ENCODE measurements around the gene GJB5.
"Not testable (repeated sequence)": the region's sequence is repeated elsewhere in the genome, so short reads cannot be mapped to it uniquely, and the experiment has no call there.

GJB5 gene

DNA sequence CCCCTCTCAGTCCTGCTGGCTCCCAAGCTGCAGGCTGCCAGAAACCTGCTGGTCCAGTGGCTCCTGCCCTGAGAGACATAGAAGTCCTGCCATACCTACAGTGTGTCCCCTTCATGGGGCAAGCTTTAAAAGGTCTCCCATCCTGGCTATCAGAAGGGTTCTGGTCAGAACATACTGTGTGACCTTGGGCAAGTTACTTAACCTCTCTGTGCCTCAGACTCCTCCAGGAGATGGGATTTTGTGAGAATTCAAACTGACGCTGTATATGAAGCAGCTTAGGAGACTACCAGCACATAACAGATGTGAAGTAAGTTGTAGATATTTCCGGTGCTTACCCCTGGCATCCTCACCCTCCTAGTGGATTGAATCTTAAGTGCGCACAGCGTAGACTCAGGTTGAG is 8.7 kb upstream of the GJB5 start:
- DNase-seq: no peak

- no peak for DNase-seq
Measured at GRCh38 chr1:34746785-34747637, 7.8 kb upstream of the GJB5 start.

DNA sequence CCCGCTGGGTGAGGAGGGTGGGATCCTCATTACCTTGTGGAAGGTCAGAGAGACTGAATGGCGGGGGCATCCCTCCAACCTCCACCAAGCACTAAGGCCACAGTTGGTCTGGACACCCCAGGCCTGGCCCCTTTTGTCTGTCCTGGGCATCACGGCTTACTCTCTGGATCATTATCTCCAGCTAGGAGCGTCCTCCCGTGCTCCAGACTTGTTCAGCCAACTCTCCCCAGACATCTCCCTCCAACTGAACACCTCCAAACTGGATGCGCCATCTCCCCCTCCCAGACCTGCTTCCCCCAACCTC is 7.3 kb upstream of the GJB5 start:
- DNase-seq: no peak

DNA sequence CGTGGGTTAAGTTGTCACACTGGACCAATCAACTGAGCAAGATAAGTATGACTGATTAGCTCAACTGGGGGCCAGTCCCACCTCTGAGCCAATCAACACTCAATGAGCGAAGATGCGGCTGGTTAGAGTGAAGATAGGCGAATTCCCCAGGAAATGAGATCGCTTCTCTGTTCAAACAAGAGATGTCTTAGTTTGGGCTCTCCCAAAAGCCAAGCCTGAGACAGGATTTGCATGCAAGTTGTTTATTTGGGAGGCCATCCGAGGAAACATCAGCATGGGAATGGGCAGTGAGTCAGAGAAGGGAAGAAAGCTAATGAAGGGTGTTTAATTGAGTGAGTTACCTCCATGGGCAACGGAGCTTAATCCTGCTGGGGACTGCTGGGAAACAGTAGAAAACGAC is 4.9 kb upstream of the GJB5 start:
- no peak for DNase-seq

DNA sequence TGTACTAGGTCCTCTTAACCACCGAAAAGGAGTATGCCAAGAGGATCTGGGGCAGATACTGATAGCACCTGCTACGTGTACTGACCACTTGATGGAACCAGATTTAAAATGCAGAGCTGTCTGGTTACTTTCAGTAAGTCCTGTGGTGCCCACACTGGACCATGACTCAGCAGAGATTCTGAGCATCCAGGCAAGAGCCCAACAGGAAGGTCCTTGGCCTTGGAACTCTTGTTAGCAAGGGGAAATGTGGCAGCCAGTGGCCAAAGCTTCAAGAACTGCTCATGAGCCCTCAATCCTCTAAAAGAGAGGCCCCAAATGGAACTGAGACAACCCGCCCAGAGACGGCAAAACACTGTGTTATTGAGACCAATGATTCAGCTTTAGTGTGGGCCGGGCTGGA is 4.2 kb upstream of the GJB5 start:
- DNase-seq: no peak

DNA sequence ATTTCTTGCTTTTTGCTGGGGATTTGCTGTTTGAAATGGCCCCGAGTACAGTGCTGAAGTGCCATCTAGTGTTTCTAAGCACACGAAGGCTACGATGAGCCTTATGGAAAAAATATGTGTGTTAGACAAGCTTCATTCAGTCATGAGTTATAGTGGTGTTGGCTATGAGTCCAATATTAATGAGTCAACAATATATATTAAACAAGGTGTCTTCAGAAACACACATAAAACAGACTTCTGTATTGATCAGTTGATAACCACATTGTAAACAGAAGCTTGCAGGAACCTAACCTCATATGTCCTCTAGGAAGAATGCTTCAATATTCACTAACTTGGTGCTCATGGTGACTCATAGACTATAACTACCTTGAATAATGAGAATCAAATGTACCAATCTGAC is 1.7 kb upstream of the GJB5 start:
- DNase-seq: no peak

GRCh38 chr1:34755961-34756360 is 1.1 kb downstream of the GJB5 start:
- DNase-seq: no peak

GRCh38 chr1:34757386-34757785 is 2.5 kb downstream of the GJB5 start:
- no peak for DNase-seq

DNA sequence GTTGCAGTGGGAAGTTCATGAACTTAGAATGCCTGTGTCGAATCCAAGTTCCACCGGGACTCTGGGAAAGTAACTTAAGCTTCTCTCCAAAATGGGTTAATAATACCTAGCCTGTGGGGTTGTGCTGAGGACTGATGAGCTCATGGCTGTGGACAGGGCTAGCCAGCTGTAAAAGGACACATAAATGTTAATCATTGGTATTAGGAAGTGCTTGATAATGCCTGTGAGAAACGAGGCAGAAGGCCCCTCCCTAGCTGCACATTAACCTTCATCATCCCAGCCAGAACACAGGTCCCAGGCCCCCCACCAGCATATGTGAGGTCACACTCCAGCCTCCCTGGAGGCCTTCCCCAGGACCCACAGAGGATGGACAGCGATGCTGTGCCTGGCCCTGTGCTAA is 3.9 kb downstream of the GJB5 start:
- no peak for DNase-seq

DNA sequence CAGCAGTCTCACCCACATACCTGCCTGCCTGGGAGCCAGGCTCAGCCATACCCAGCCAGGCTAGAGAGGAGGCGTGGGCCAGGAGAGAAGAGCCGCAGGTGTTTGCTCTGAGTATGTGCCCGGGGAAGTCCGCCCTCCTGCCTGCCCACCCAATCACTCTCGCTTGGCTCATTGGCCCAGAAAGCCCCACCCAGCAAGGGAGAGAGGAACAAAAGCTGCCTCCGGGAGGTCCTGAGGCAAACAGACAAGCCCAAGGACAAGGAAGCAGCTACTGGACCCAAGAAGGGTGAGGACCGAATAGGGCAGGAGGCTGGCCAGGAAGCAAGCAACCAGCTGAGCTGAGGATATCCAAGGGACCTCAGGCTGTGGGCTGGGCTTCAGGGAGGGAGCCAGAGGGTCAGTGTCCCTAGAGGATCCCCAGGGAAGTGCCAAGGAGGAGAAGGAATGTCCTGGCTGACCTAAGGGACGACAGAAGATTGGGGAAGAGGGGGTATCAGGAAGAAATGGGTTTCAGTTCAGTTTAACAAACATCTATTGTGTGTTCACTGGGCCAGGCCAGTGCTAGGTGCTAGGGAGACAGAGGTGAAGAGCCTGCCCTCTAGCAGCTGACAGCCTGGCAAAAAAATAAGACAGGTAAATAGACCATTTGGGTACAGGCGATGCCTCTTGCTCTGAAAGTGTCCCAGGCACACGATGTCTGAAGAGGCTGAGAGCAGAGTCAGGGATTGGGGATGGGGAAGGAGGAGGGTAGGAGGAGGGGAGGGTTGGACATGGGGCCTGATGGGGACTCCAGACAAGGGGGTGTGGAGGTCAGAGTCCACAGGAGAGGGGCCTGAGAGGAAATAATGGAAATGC is 4.9 kb downstream of the GJB5 start, which contains the start of gene GJB4:
Gene GJB4, plus strand, starts transcription at position 238 of the 855 bp plus-strand sequence. CDS start 1,515 bp downstream, outside the sequence.
- no peak for DNase-seq

DNA sequence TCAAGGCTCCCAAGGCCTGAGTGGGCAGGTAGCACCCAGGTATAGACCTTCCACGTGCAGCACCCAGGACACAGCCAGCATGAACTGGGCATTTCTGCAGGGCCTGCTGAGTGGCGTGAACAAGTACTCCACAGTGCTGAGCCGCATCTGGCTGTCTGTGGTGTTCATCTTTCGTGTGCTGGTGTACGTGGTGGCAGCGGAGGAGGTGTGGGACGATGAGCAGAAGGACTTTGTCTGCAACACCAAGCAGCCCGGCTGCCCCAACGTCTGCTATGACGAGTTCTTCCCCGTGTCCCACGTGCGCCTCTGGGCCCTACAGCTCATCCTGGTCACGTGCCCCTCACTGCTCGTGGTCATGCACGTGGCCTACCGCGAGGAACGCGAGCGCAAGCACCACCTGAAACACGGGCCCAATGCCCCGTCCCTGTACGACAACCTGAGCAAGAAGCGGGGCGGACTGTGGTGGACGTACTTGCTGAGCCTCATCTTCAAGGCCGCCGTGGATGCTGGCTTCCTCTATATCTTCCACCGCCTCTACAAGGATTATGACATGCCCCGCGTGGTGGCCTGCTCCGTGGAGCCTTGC is 6.4 kb downstream of the GJB5 start:
- DNase-seq: no peak

DNA sequence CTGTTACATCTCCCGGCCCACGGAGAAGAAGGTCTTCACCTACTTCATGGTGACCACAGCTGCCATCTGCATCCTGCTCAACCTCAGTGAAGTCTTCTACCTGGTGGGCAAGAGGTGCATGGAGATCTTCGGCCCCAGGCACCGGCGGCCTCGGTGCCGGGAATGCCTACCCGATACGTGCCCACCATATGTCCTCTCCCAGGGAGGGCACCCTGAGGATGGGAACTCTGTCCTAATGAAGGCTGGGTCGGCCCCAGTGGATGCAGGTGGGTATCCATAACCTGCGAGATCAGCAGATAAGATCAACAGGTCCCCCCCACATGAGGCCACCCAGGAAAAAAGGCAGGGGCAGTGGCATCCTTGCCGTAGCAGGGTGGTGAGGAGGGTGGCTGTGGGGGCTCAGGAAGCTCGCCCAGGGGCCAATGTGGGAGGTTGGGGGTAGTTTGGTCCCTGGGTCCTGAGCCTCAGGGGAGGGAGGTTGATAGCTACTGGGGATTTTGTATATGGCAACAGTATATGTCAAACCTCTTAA is 7.0 kb downstream of the GJB5 start:
- no peak for DNase-seq

- DNase-seq: no peak
Measured at GRCh38 chr1:34762474-34763141, 7.8 kb downstream of the GJB5 start.

- DNase-seq: no peak
Measured at GRCh38 chr1:34763142-34763781, 8.4 kb downstream of the GJB5 start.

GRCh38 chr1:34768856-34769255 is 14.0 kb downstream of the GJB5 start:
- no peak for DNase-seq

- no peak for DNase-seq
Measured at GRCh38 chr1:34770891-34771504, 16.2 kb downstream of the GJB5 start.

DNA sequence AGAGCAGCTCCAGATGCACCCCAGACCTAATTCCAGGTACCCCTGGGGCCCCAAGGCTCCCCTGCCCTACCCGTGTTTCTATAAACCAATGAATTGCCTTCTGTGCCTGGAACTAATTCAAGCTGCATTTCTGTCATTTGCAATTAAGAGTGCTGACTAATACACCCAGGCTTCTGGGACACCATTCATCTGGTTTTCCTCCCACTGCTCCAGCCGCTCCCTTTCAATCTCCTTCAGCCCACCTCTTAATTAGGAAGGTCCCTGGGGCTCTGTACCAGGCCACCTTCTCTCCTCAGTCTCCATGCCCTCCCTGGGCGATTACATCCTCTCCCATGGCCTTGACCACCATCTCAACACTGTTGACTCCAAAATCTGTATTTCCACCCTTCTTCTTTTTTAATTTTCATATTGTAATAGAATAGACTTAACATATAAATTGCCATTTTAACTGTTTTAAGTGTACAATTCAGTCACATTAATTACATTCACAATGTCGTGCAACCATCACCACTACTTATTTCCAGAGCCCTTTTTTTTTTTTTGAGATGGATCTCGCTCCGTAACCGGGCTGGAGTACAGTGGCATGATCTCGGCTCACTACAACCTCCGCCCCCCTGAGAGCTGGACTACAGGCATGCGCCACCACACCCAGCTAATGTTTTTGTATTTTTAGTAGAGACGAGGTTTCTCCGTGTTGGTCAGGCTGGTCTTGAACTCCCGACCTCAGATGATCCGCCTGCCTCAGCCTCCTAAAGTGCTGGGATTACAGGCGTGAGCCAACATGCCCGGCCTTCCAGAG is 16.9 kb downstream of the GJB5 start:
- no peak for DNase-seq

GRCh38 chr1:34773114-34773513 is 18.3 kb downstream of the GJB5 start:
- not testable (repeated sequence) for DNase-seq

DNA sequence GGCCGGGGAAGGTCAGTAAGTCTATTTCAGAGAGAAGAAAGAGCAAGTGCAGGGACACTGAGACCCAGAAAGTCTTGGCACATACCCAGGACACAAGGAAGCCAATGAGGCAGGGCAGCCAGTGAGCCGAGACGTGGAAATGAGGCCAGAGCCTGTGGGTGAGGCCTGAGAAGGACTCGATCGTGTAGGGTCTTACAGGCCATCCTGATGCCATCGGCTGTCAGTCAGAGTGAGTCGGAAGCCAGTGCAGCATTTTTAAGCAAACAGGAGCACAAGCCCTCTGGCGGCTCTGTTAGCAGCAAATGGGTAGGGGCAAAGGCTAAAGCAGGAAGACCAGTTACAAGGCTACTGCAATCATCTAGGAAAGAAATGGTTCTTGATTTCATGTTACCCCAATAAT is 20.1 kb downstream of the GJB5 start:
- no peak for DNase-seq

DNA sequence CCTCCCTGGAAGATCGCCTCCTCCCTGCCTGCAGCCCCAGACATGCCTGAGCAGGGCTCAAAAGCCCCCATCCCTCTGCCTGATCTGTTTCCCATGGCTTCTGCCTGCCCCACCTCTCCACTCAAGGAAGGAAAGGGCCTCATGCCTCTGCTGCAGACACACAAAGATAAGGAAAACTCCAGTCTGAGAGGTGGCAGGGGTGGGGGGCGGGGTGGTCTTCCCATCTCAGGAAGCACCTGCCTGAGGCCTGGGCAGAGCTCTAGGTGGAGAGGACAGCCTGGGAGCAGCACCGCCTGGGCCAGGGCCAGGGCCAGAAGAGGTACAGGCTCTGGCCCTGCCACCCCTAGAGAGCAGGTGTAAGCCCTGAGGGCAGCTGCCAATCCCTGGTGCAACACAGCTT is 22.1 kb downstream of the GJB5 start:
- no peak for DNase-seq
